Upper lobe of right lung (tissue), 1 donor: ENCODE data around the gene PARD3B. TPM values are rescaled to one million over a fixed set of nuclear protein-coding genes. Genes with fewer than 3 reads are reported as not detected.
A peak's percentile ranks its signal among the peaks of the same experiment; 100 is the strongest.

Experiments used
- ATAC-seq: fragments of 200-7000 bp; cut with Tn5 transposase; one replicate; pipeline ENCODE4 v1.9.1; 2020; ENCODE audit warnings: mild to moderate bottlenecking, moderate library complexity
- DNase-seq: peaks from one replicate; pipeline ENCODE4 v3.0.0-alpha.2; 2020
- H3K27ac ChIP-seq: fragments of 200-600 bp; one replicate; pipeline ENCODE4 v1.8.0; 2022
- H3K27me3 ChIP-seq: fragments of 200-600 bp; one replicate; pipeline ENCODE4 v1.8.0; 2022; ENCODE audit warnings: mild to moderate bottlenecking
- H3K36me3 ChIP-seq: fragments of 200-600 bp; one replicate; pipeline ENCODE4 v1.8.0; 2022
- H3K4me1 ChIP-seq: fragments of 200-600 bp; one replicate; pipeline ENCODE4 v1.8.0; 2022
- H3K4me3 ChIP-seq: fragments of 200-600 bp; one replicate; pipeline ENCODE4 v1.8.0; 2022; ENCODE audit warnings: mild to moderate bottlenecking
- H3K9me3 ChIP-seq: fragments of 200-600 bp; one replicate; pipeline ENCODE4 v1.8.0; 2022
- CTCF ChIP-seq: fragments of 200-600 bp; IDR thresholded peaks from one replicate; pipeline ENCODE4 v1.8.0; 2022; ENCODE audit warnings: antibody characterized with exemption
- intact Hi-C: fragments of 100-400 bp; cut with DNase I; formaldehyde crosslinking; loops from one replicate; pipeline ENCODE4 v1.11.0; 2022
- total RNA-seq: library from RNA; stranded (reverse); fragmentation: NEBNext Ultra II Directional; extraction: Animal tissue kit (Norgen Biotek cat#: 25700); gene quantifications from one replicate; pipeline ENCODE4 v1.2.1, GENCODE V29; 2021
- donor health status: DM: no; HTN: yes; CAD: no; lungs with severe emphysema.

Gene PARD3B
- total RNA-seq, 1 donor from 2014 or later = 32.5 TPM

DNA sequence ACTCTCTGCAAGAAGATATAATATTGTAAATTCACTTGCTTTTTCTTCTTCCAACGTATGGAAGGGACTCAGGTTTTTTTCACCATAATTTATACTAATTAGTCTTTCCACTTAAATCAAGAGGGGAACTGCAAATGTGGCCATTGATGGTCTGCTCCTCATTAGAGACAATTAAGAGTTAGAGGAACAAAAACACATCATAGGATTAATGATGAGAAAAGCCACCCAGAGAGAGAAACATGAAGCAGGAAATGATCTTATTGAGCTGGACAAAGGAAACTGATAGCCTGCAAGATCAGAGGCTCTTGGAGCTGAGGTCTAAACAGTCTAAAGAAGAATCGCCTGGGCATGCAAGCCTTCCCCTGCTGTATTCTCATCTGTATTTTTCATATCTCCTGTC, 985.8 kb downstream of the PARD3B start:
- H3K27ac ChIP-seq = no peak overlapping the region
- no peak overlapping the region for H3K4me3 ChIP-seq
- no peak for TF ChIP-seq CTCF
- H3K9me3 ChIP-seq = no peaks in the 10 kb centered on the region
- H3K36me3 ChIP-seq = no peaks in the 10 kb centered on the region
- no peaks in the 10 kb centered on the region for H3K4me1 ChIP-seq
- DNase-seq (no peak), ATAC-seq (no peak)
- intact Hi-C loops = no loop called here
- H3K27me3 ChIP-seq = no peaks in the 10 kb centered on the region

DNA sequence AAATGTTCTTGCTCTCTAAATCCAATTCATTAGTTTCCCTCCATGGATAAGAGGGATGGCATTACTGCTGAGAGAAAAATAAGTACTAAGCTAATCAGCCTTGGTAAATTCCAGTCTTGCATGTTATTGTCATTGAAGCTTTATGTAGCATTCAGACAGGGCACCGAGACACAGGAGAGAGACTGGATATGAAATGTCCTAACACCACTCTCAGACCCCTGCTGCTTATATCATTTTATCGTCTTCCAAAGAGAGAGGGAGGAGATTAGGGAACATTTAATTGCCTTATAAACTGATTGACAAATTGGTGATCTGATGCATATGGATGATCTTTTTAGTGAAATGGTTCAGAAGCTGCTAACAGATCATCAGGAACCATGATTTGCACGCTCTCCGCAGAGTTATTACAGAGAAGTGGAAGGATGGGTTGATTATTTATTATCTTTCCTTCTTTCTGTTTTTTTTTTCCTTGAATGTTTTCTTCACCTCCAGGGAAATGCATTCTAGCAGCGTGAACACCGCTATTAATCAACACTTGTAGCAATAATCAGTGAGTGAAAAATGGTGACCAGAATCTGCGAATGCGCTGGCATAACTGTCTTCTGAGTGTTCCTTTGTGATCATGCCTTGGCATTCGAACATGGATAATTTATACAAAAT, 986.3 kb downstream of the PARD3B start:
- Histone ChIP-seq H3K36me3 (no peaks in the 10 kb centered on the region), H3K4me1 (no peaks in the 10 kb centered on the region), H3K27me3 (no peaks in the 10 kb centered on the region), H3K9me3 (no peaks in the 10 kb centered on the region), H3K27ac (no peak overlapping the region), H3K4me3 (no peak overlapping the region)
- TF ChIP-seq CTCF = no peak
- DNase-seq = no peak
- intact Hi-C loops = no loop called here
- no peak for ATAC-seq

DNA sequence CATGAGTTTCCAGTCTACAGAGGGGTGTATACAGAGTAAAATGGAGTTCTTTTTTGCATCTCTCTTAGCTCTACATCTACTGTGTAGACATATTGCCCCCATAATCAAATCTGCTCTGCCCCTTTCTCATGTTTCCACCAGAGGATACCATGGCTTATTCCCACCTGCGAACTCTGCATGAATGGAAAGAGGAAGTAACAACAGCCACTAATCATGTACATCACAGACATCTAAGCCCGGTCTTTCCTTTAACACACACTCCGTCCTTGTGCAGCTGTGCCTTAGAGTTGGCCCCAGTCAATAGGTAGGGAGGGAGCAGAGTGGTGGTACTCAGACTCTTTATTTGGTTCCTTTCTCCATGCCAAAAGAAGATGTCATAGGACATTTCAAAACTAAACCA, 989.7 kb downstream of the PARD3B start:
- Histone ChIP-seq H3K4me1 (no peaks in the 10 kb centered on the region), H3K27me3 (no peaks in the 10 kb centered on the region), H3K36me3 (no peaks in the 10 kb centered on the region), H3K9me3 (no peaks in the 10 kb centered on the region), H3K4me3 (no peak overlapping the region), H3K27ac (no peak overlapping the region)
- intact Hi-C loops = no loop called here
- TF ChIP-seq CTCF = no peak
- DNase-seq (no peak), ATAC-seq (no peak)

GRCh38 chr2:205539603-205540002, 994.3 kb downstream of the PARD3B start:
- no peak for DNase-seq
- no peaks in the 10 kb centered on the region for H3K9me3 ChIP-seq
- no peaks in the 10 kb centered on the region for H3K27me3 ChIP-seq
- H3K27ac ChIP-seq = no peak overlapping the region
- intact Hi-C loops = no loop called here
- H3K4me3 ChIP-seq = no peak overlapping the region
- no peak for ATAC-seq
- H3K36me3 ChIP-seq = no peaks in the 10 kb centered on the region
- H3K4me1 ChIP-seq = peaks cover 6% of the 10 kb centered on the region
- no peak for TF ChIP-seq CTCF

DNA sequence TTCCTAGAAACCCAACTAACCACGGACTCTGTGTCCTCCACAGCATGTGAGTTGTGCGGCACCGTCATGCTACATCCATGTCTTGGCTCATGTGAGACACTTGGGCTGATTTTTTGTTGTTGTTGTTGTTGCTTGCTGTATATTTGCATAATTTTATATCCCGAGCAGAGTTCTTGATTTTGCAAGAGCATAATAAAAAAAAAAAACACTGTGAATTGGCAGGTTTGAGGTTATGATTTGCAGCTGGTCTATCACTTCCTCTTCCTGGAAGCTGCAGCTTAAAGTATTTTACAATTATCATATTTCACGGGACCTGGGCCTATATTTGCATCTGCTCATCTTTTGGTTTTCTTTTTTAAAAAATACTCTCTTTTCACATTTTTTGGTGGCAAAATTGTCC, 994.8 kb downstream of the PARD3B start:
- ATAC-seq (peak; percentile 22), DNase-seq (no peak)
- intact Hi-C loops = no loop called here
- no peak overlapping the region for H3K4me3 ChIP-seq
- no peak overlapping the region for H3K27ac ChIP-seq
- H3K36me3 ChIP-seq = no peaks in the 10 kb centered on the region
- H3K4me1 ChIP-seq = peaks cover 6% of the 10 kb centered on the region
- H3K27me3 ChIP-seq = no peaks in the 10 kb centered on the region
- no peak for TF ChIP-seq CTCF
- H3K9me3 ChIP-seq = no peaks in the 10 kb centered on the region

- DNase-seq = no peak
- Histone ChIP-seq H3K36me3 (no peaks in the 10 kb centered on the region), H3K9me3 (no peaks in the 10 kb centered on the region), H3K4me1 (peaks cover 6% of the 10 kb centered on the region), H3K27me3 (no peaks in the 10 kb centered on the region), H3K4me3 (no peak overlapping the region), H3K27ac (no peak overlapping the region)
- intact Hi-C loops = no loop called here
- ATAC-seq = peak; percentile 37
- no peak for TF ChIP-seq CTCF
These were observed 998.1 kb downstream of the PARD3B start for GRCh38 chr2:205543262-205543843.
